GM23338 (cell line): ENCODE data around the gene APIP. TPM values are rescaled to one million over a fixed set of nuclear protein-coding genes. Genes with fewer than 3 reads are reported as not detected.

Experiments used
- ATAC-seq: fragments of 200-7000 bp; cut with Tn5 transposase; 3 replicates; pipeline ENCODE4 v1.9.1; 2020
- DNase-seq: peaks from one replicate; pipeline ENCODE4 v3.0.0-alpha.2; 2015; ENCODE audit warnings: low spot score
- H2AFZ ChIP-seq: fragments of 200-600 bp; sonication (generic); 2 replicates; pipeline ENCODE4 v1.8.0; 2016; ENCODE audit warnings: antibody characterized with exemption, mild to moderate bottlenecking, moderate library complexity
- H3F3A ChIP-seq: fragments of 200-600 bp; sonication (generic); replicated peaks from 2 replicates; pipeline ENCODE4 v1.8.0; 2017; ENCODE audit warnings: antibody characterized with exemption, mixed run types, low read depth
- H3K27ac ChIP-seq: fragments of 200-600 bp; sonication (generic); 2 replicates; pipeline ENCODE4 v1.6.1; 2016; ENCODE audit warnings: low read depth
- H3K27me3 ChIP-seq: fragments of 200-600 bp; sonication (generic); 2 replicates; pipeline ENCODE4 v1.8.0; 2016; ENCODE audit warnings: mild to moderate bottlenecking, mixed run types, moderate library complexity; ENCODE audit not compliant: insufficient read depth
- H3K36me3 ChIP-seq: fragments of 200-600 bp; sonication (generic); 2 replicates; pipeline ENCODE4 v1.8.0; 2016; ENCODE audit warnings: mild to moderate bottlenecking; ENCODE audit not compliant: insufficient read depth
- H3K4me1 ChIP-seq: fragments of 200-600 bp; sonication (generic); 2 replicates; pipeline ENCODE4 v1.8.0; 2016; ENCODE audit warnings: mild to moderate bottlenecking, moderate library complexity; ENCODE audit not compliant: insufficient read depth
- H3K4me2 ChIP-seq: fragments of 200-600 bp; sonication (generic); 2 replicates; pipeline ENCODE4 v1.7.1; 2017; ENCODE audit warnings: mixed run types
- H3K4me3 ChIP-seq: fragments of 200-600 bp; sonication (generic); 2 replicates; pipeline ENCODE4 v1.6.1; 2016; ENCODE audit warnings: mixed run types
- H3K79me2 ChIP-seq: fragments of 200-600 bp; sonication (generic); replicated peaks from 2 replicates; pipeline ENCODE4 v1.8.0; 2017; ENCODE audit warnings: mild to moderate bottlenecking; ENCODE audit not compliant: insufficient read depth
- H3K9me2 ChIP-seq: fragments of 200-600 bp; sonication (generic); 2 replicates; pipeline ENCODE4 v1.8.0; 2017; ENCODE audit not compliant: insufficient read depth
- H4K20me1 ChIP-seq: fragments of 200-600 bp; sonication (generic); replicated peaks from 2 replicates; pipeline ENCODE4 v1.8.0; 2017; ENCODE audit warnings: mild to moderate bottlenecking; ENCODE audit not compliant: insufficient read depth
- H3K27ac Mint-ChIP-seq: 2 replicates; pipeline ENCODE4 v1.8.0; 2020; ENCODE audit warnings: inconsistent platforms, mild to moderate bottlenecking, moderate library complexity, mixed read lengths
- H3K27me3 Mint-ChIP-seq: 3 replicates; pipeline ENCODE4 v1.8.0; 2022; ENCODE audit warnings: low read depth, mild to moderate bottlenecking, moderate library complexity, mixed read lengths, inconsistent platforms; ENCODE audit not compliant: insufficient read depth, poor library complexity
- H3K36me3 Mint-ChIP-seq: 3 replicates; pipeline ENCODE4 v1.8.0; 2021; ENCODE audit warnings: low read depth, mild to moderate bottlenecking, inconsistent platforms, moderate library complexity, mixed read lengths
- H3K4me1 Mint-ChIP-seq: 3 replicates; pipeline ENCODE4 v1.8.0; 2020; ENCODE audit warnings: mild to moderate bottlenecking, inconsistent platforms, mixed read lengths
- H3K4me3 Mint-ChIP-seq: 3 replicates; pipeline ENCODE4 v1.8.0; 2021; ENCODE audit warnings: moderate library complexity, mild to moderate bottlenecking, inconsistent platforms, mixed read lengths
- H3K9me3 Mint-ChIP-seq: 3 replicates; pipeline ENCODE4 v1.8.0; 2020; ENCODE audit warnings: moderate library complexity, mild to moderate bottlenecking, inconsistent platforms, mixed read lengths
- CREB1 ChIP-seq: fragments of 250-450 bp; sonication (Bioruptor Pico); IDR thresholded peaks from 2 replicates; pipeline ENCODE4 v1.5.0; 2020; ENCODE audit warnings: low read depth, mild to moderate bottlenecking, moderate library complexity
- CTCF ChIP-seq, 2 experiments: fragments of 200-600 bp in 1 of 2; sonication (generic) in 1 of 2; conservative IDR thresholded peaks; 2 replicates each; pipeline versions ENCODE4 v1.5.1 to v1.6.1; 2016 to 2017; ENCODE audit warnings: antibody characterized with exemption in 2 of 2, low read depth in 2 of 2, mild to moderate bottlenecking in 2 of 2, moderate library complexity in 1 of 2
- ETS1 ChIP-seq: IDR thresholded peaks from 2 replicates; pipeline ENCODE4 v1.6.1; 2016; ENCODE audit warnings: antibody characterized with exemption
- EZH2 ChIP-seq: fragments of 200-600 bp; sonication (generic); IDR thresholded peaks from one replicate; pipeline ENCODE4 v1.8.0; 2017; ENCODE audit warnings: antibody characterized with exemption, mild to moderate bottlenecking, low read depth; ENCODE audit not compliant: unreplicated experiment
- EZH2phosphoT487 ChIP-seq: fragments of 200-600 bp; sonication (generic); IDR thresholded peaks from one replicate; pipeline ENCODE4 v1.8.1; 2018; ENCODE audit warnings: antibody characterized with exemption; ENCODE audit not compliant: unreplicated experiment
- JUNB ChIP-seq: IDR thresholded peaks from one replicate; pipeline ENCODE4 v1.6.1; 2016; ENCODE audit warnings: antibody characterized with exemption; ENCODE audit not compliant: unreplicated experiment
- NANOG ChIP-seq: IDR thresholded peaks from 2 replicates; pipeline ENCODE4 v1.6.1; 2016; ENCODE audit warnings: antibody characterized with exemption, borderline replicate concordance
- POLR2AphosphoS5 ChIP-seq: IDR thresholded peaks from 2 replicates; pipeline ENCODE4 v1.6.1; 2016; ENCODE audit warnings: antibody characterized with exemption, low read depth
- REST ChIP-seq: IDR thresholded peaks from one replicate; pipeline ENCODE4 v1.6.1; 2018; ENCODE audit warnings: antibody characterized with exemption; ENCODE audit not compliant: unreplicated experiment
- STAT1 ChIP-seq: IDR thresholded peaks from one replicate; pipeline ENCODE4 v1.6.1; 2016; ENCODE audit warnings: antibody characterized with exemption; ENCODE audit not compliant: unreplicated experiment
- ZNF114 ChIP-seq: fragments of 250-450 bp; sonication (Bioruptor Pico); IDR thresholded peaks from 2 replicates; pipeline ENCODE4 v1.5.0; 2020; ENCODE audit warnings: mild to moderate bottlenecking, moderate library complexity
- ZNF331 ChIP-seq: fragments of 250-450 bp; sonication (Bioruptor Pico); IDR thresholded peaks from 2 replicates; pipeline ENCODE4 v1.5.0; 2020; ENCODE audit warnings: low read depth, mild to moderate bottlenecking, moderate library complexity
- ZNF462 ChIP-seq: fragments of 250-450 bp; sonication (Bioruptor Pico); IDR thresholded peaks from 2 replicates; pipeline ENCODE4 v1.5.0; 2020; ENCODE audit warnings: mild to moderate bottlenecking, moderate library complexity
- polyA plus RNA-seq: library from polyadenylated mRNA; unstranded; fragments of >200 nt; fragmentation: Nextera tagmentation; extraction: Ambion mirVana; gene quantifications from 2 replicates; pipeline ENCODE4 v1.2.1, GENCODE V29; 2016
- total RNA-seq: library from RNA; depleted of rRNA; stranded (reverse); fragments of >200 nt; shearing (Covaris generic); gene quantifications from 2 replicates; pipeline ENCODE4 v1.2.3, GENCODE V29; 2014

Gene APIP
- total and polyA plus RNA-seq, 2 experiments from 2014 or later, result 35.7 to 50.3 TPM

- Mint-ChIP-seq H3K4me3 (no peak overlapping the region), H3K27ac (no peak overlapping the region), H3K9me3 (no peaks in the 10 kb centered on the region), H3K36me3 (no peaks in the 10 kb centered on the region), H3K27me3 (no peaks in the 10 kb centered on the region), H3K4me1 (peaks cover 6% of the 10 kb centered on the region; the same call in 2 of the 3 replicates)
- H4K20me1 ChIP-seq, result no peaks in the 10 kb centered on the region
- no peak overlapping the region for H3K4me3 ChIP-seq
- H3K36me3 ChIP-seq, result no peaks in the 10 kb centered on the region
- H3K4me2 ChIP-seq, result no peak overlapping the region
- no peak overlapping the region for H3K27ac ChIP-seq
- no peak overlapping the region for H2AFZ ChIP-seq
- H3K79me2 ChIP-seq, result peaks cover 35% of the 10 kb centered on the region
- no peaks in the 10 kb centered on the region for H3K4me1 ChIP-seq
- H3F3A ChIP-seq, result no peaks in the 10 kb centered on the region
- no peaks in the 10 kb centered on the region for H3K27me3 ChIP-seq
- no peak for TF ChIP-seq CTCF (conservative IDR thresholded peaks at IDR 0.05; ENCODE audit: low read depth in 2 of 2)
- no peak for TF ChIP-seq NANOG
- no peak for TF ChIP-seq EZH2
- TF ChIP-seq REST, result no peak
- TF ChIP-seq ETS1, result no peak
- no peak for TF ChIP-seq POLR2AphosphoS5
- TF ChIP-seq JUNB, result no peak
- no peak for TF ChIP-seq EZH2phosphoT487
- TF ChIP-seq ZNF462 (CRISPR knock-in tag), result no peak
- TF ChIP-seq STAT1, result no peak
- TF ChIP-seq ZNF114, result no peak
- TF ChIP-seq ZNF331 (CRISPR knock-in tag), result no peak
- TF ChIP-seq CREB1 (CRISPR knock-in tag), result no peak
- H3K9me2 ChIP-seq, result no peaks in the 10 kb centered on the region
- ATAC-seq (no peak), DNase-seq (no peak)
Measured at GRCh38 chr11:34938611-34939010, 22.4 kb upstream of the APIP start.
